ENCODE measurements around the gene ODR4. TPM values are rescaled to one million over a fixed set of nuclear protein-coding genes. Genes with fewer than 3 reads are reported as not detected.
"Not testable (repeated sequence)": the region's sequence is repeated elsewhere in the genome, so short reads cannot be mapped to it uniquely, and the experiment has no call there.

Gene ODR4
- total RNA-seq = 10 to 100 TPM; 12.4 to 13.3 TPM

DNA sequence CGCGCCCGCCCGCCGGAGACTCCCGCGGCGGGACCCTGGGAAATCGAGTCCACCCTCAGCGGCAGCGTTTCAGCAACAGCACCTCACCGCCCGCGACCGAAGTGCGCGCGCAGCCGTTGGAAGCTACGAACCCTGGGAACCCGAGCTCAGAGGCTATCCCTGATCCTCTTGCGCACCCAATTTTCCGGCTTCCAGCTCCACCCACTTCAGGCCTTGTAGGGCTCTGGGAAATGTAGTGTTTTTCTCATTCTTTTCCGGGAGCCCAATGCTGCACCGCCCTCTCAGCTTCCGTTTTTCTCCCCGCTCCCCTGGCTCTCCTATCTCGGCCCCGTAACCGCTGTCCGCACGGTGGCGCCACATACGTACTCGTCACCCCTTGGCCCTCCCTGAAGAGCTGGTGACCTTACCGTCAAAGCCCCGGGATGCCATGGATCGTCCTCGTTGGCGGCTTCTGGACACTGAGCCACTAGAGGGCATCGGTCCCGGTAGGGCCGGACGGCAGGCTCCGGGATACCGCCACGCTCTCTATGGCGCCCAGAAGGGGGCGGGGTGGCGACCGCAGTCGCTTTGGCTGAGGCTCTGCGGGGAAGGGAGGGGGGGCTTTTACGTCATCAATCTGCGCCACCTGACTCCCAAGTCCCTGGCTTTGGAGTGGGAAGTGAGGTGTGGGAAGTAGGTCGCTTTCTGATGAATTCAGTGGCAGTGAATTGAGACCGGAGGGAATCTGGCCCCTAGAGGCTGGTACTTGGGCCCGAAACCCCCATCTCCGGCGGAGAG lies at the start of gene ODR4, which contains the start of gene TPR:
Gene ODR4 (plus strand): TSS at position 687 of the 777 bp plus-strand sequence. CDS start 3,948 bp downstream, outside the sequence.
Gene TPR (minus strand): TSS at position 102 of the 777 bp plus-strand sequence. CDS start 225 bp downstream, outside the sequence.
- H3K9me3 Mint-ChIP-seq = no peaks in the 10 kb centered on the region
- peak within 1 kb of the TSS; percentile 99 for H3K4me3 Mint-ChIP-seq
- CTCF ChIA-PET = interaction anchor here (0.6 to 1.6 kb wide), 39 partner anchors 9 to 602 kb away, joined by 3 to 29 read pairs (median 4); no protein-coding TSS in a partner anchor
- peak; percentile 97 for DNase-seq
- H3K27me3 Mint-ChIP-seq = no peaks in the 10 kb centered on the region
- POLR2A ChIA-PET = interaction anchor here (0.6 kb wide), 1 partner anchor 70 kb away, joined by 6 read pairs; no protein-coding TSS in a partner anchor
- peaks cover 34% of the 10 kb centered on the region for H3K36me3 Mint-ChIP-seq (ENCODE audit: low read depth)
- peaks cover 50% of the 10 kb centered on the region for H3K4me1 Mint-ChIP-seq
- peak within 1 kb of the TSS; percentile 90 for H3K27ac Mint-ChIP-seq

DNA sequence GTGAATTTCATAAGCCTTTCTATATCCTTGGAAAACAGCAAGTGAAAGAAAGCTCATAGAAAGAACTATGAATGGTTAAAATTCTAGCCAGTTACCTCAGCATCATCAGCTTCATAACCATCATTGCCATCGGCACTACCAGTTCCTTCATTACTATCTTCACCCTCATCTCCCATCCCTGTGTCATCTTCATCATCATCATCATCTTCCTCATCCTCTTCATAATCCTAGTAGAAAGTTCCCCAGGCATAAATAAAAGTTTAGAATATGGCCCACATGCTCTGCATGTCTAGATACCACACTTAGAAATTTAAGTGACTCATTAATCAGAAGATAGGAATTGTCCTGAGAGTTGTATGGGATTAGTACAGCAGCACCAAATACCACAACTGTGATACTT lies 49.6 kb upstream of the ODR4 start:
- DNase-seq = no peak
- Mint-ChIP-seq H3K27ac (peak overlapping the region; percentile 43), H3K9me3 (no peaks in the 10 kb centered on the region), H3K36me3 (ENCODE audit: low read depth) (peaks cover 61% of the 10 kb centered on the region), H3K27me3 (no peaks in the 10 kb centered on the region), H3K4me3 (no peak overlapping the region), H3K4me1 (peaks cover 33% of the 10 kb centered on the region)
- POLR2A ChIA-PET = no interaction called here
- CTCF ChIA-PET = interaction anchor here (0.6 to 3.0 kb wide), 5 partner anchors 9 to 49 kb away, joined by 3 to 11 read pairs (median 8); partner anchors contain the start of genes ODR4 and TPR

DNA sequence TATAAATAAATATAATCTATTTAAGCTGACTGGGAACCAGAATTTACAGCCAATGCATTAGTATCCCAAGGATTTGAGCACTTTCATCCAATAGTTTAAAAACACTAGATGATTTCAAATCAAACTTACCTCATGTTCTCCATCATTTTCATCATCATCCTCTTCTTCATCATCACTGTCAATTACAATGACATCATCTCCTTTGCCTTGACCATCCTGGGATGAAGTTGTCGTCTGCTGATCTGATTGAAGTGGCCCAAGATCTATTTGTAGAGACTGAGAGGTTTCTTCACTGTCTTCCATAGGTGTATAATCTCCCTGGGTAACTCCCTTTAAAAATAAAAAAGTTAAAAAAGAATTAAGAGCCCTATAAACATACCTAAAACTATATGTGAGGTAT lies 48.3 kb upstream of the ODR4 start:
- peaks cover 51% of the 10 kb centered on the region for H3K36me3 Mint-ChIP-seq (ENCODE audit: low read depth)
- H3K4me3 Mint-ChIP-seq = no peak overlapping the region
- H3K27me3 Mint-ChIP-seq = no peaks in the 10 kb centered on the region
- peaks cover 19% of the 10 kb centered on the region for H3K4me1 Mint-ChIP-seq
- ChIA-PET POLR2A (no interaction called here), CTCF (no interaction called here)
- no peak for DNase-seq
- H3K27ac Mint-ChIP-seq = no peak overlapping the region
- no peaks in the 10 kb centered on the region for H3K9me3 Mint-ChIP-seq

DNA sequence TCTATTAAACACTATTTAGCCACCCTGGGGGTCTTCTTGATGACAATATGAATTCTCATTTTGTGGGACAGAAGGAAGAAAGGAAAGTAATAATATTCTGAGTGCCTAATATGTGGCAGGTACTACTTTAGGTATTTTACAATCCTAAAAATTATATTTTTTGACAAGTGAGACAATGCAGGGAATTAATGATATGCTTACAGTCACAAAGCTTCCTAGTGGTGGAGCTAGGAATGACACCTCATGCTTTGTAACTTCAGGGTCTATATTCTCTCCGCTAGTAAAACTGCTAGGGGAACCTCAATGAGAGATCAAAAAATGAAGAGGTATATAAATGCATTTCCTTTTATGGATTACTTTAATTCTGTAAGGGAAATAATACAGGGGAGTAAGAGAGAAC lies 44.9 kb upstream of the ODR4 start:
- DNase-seq = no peak
- Mint-ChIP-seq H3K4me3 (no peak overlapping the region), H3K27me3 (no peaks in the 10 kb centered on the region), H3K27ac (peak overlapping the region; percentile 42), H3K36me3 (ENCODE audit: low read depth) (peaks cover 54% of the 10 kb centered on the region), H3K4me1 (peaks cover 8% of the 10 kb centered on the region), H3K9me3 (no peaks in the 10 kb centered on the region)
- CTCF ChIA-PET = interaction anchor here (1.1 to 3.1 kb wide), 4 partner anchors 9 to 44 kb away, joined by 7 to 17 read pairs (median 8); partner anchors contain the start of gene TPR
- POLR2A ChIA-PET = interaction anchor here (0.7 kb wide), 1 partner anchor 11 kb away, joined by 3 read pairs; no protein-coding TSS in a partner anchor

DNA sequence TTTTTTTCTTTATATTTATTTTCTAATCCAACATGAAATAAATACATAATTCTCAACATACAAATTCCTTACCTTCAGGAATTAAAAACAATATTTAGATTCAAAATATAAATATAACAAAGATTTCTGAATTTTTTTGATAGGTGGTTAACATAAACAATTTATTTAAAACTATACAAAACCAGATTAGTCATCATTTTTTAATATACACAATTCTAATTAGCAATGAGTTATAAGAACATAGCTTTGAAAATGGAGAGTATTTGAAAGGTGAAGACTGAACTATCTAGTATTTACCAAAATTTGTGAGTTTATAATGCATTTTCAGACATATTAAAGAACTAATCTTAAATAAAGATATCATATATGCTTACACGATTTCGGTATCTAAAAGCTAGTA lies 38.1 kb upstream of the ODR4 start:
- H3K27me3 Mint-ChIP-seq = no peaks in the 10 kb centered on the region
- no peak for DNase-seq
- ChIA-PET POLR2A (no interaction called here), CTCF (interaction anchor here (0.6 kb wide), 2 partner anchors 14 to 1145 kb away, joined by 3 read pairs; no protein-coding TSS in a partner anchor)
- H3K4me1 Mint-ChIP-seq = no peaks in the 10 kb centered on the region
- H3K36me3 Mint-ChIP-seq (ENCODE audit: low read depth) = peaks cover 60% of the 10 kb centered on the region
- no peak overlapping the region for H3K27ac Mint-ChIP-seq
- no peak overlapping the region for H3K4me3 Mint-ChIP-seq
- H3K9me3 Mint-ChIP-seq = no peaks in the 10 kb centered on the region

DNA sequence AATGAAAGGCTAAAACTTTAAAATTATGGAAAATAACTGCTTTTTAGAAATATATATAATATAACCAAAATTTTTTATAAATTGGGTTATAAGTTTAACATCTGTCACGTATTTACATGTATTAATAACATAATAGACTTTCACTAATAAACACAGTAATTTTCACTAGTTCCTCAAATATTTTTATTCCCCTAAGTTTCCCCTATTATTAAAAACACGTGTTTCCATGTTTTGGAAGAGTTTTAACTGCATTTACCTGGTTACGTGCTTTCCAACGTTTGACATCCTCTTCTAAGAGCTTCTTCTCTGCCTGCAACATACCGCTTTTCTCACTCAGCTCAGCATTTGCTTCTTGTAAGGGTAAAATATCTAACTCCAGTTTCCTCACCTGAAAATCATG lies 34.9 kb upstream of the ODR4 start:
- ChIA-PET CTCF (interaction anchor here (1.4 kb wide), 1 partner anchor 20 kb away, joined by 3 read pairs; no protein-coding TSS in a partner anchor), POLR2A (no interaction called here)
- H3K4me3 Mint-ChIP-seq = no peak overlapping the region
- no peaks in the 10 kb centered on the region for H3K4me1 Mint-ChIP-seq
- H3K9me3 Mint-ChIP-seq = no peaks in the 10 kb centered on the region
- peaks cover 58% of the 10 kb centered on the region for H3K36me3 Mint-ChIP-seq (ENCODE audit: low read depth)
- no peak for DNase-seq
- no peaks in the 10 kb centered on the region for H3K27me3 Mint-ChIP-seq
- no peak overlapping the region for H3K27ac Mint-ChIP-seq

DNA sequence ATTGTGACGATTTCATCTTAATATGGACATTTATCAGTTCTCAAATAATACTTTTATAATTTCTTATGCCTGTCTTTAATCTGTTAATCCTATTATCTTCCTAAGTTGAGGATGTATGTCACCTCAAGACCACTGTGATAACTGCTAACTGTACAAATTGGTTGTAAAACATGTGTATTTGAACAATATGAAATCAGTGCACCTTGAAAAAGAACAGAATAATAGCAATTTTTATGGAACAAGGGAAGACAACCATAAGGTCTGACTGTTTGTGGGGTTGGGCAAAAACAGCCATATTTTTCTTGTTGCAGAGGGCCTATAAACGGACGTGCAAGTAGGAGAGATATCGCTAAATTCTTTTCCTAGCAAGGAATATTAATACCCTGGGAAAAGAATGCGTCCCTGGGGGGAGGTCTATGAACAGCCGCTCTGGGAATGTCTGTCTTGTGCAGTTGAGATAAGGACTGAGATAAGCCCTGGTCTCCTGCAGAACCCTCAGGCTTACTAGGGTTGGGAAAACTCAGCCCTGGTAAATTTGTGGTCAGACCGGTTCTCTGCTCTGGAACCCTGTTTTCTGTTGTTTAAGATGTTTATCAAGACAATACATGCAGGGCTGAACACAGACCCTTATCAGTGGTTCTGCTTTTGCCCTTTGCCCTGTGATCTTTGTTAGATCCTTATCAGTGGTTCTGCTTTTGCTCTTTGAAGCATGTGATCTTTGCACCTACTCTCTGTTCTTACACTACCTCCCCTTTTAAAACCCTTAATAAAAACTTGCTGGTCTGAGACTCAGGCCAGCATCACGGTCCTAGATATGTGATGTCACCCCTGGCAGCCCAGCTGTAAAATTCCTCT lies 27.6 kb upstream of the ODR4 start:
- H3K4me3 Mint-ChIP-seq, H3K27ac Mint-ChIP-seq, DNase-seq, POLR2A ChIA-PET, H3K9me3 Mint-ChIP-seq, H3K27me3 Mint-ChIP-seq: not testable (repeated sequence)
- Mint-ChIP-seq H3K36me3 (ENCODE audit: low read depth) (peaks cover 63% of the 10 kb centered on the region), H3K4me1 (peaks cover 13% of the 10 kb centered on the region)
- CTCF ChIA-PET = interaction anchor here (0.6 to 1.0 kb wide), 2 partner anchors 27 to 33 kb away, joined by 4 read pairs; partner anchors contain the start of gene TPR

DNA sequence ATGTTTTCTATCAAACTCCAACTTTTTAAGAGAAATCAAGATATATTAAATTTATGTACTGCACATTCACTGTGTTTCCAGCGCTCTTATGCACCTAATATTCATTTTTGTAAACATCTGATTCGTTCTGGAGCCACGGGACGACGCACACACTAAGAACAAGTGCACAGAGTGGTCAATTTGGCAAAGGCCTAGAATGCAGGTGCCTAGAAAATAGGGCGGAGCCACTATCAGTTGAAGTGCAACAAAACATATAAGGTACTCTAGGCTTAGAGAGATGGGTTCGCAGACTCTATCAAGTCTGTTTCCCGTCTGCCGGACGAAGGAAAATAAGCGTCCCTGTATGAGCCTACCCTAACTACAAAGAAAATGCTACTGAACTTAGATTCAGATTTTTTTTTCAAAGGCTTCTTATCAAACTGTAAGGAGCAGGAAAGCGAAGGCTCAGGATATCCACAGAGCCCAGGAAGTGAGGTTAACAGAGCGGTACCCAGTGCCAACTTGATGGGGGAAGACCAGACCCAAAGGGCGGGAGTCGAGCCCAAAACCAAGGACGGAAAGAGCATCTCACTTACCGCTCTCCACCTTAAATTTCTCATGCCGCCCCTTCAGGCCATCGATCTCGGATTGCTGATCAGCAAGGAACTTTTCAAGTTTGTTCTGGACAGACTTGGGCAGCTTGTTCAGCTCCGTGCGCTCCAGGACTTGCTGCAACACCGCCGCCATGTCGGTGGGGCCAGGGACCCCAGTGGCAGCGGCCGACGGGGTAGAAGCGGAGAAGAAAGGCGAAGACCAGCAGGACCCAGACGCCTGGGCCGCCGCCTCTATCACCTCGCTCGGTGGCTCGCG lies 1.1 kb upstream of the ODR4 start:
- H3K36me3 Mint-ChIP-seq (ENCODE audit: low read depth) = peaks cover 36% of the 10 kb centered on the region
- H3K4me1 Mint-ChIP-seq = peaks cover 50% of the 10 kb centered on the region
- peak; percentile 44 for DNase-seq
- peak overlapping the region; percentile 99 for H3K4me3 Mint-ChIP-seq
- POLR2A ChIA-PET = no interaction called here
- peak overlapping the region; percentile 90 for H3K27ac Mint-ChIP-seq
- no peaks in the 10 kb centered on the region for H3K9me3 Mint-ChIP-seq
- CTCF ChIA-PET = interaction anchor here (0.6 to 1.6 kb wide), 39 partner anchors 8 to 602 kb away, joined by 3 to 29 read pairs (median 4); no protein-coding TSS in a partner anchor
- H3K27me3 Mint-ChIP-seq = no peaks in the 10 kb centered on the region

DNA sequence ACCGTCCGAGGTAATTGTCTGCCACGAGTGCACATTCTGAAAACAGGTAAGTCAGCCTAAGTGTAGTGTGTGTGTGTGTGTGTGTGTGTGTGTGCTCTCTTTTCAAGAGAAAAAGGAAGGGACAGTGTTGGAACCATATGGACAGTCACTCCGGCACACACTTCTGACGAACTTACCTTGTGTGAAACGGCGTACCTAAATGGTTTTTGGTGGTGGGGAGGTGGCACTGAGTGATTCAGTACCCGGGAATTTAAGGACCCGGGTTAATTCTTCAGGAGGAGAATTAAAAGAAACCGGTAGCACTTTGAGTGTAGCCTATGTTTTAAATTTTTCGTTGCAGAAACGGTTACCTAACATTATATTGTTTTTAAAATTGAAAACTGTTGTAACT lies 286 bp downstream of the ODR4 start:
- H3K4me1 Mint-ChIP-seq = peaks cover 45% of the 10 kb centered on the region
- ChIA-PET CTCF (interaction anchor here (1.1 to 1.6 kb wide), 21 partner anchors 9 to 601 kb away, joined by 3 to 29 read pairs (median 5); no protein-coding TSS in a partner anchor), POLR2A (interaction anchor here (0.6 kb wide), 1 partner anchor 71 kb away, joined by 6 read pairs; no protein-coding TSS in a partner anchor)
- peak overlapping the region; percentile 90 for H3K27ac Mint-ChIP-seq
- no peaks in the 10 kb centered on the region for H3K9me3 Mint-ChIP-seq
- H3K4me3 Mint-ChIP-seq = peak overlapping the region; percentile 99
- peaks cover 33% of the 10 kb centered on the region for H3K36me3 Mint-ChIP-seq (ENCODE audit: low read depth)
- no peak for DNase-seq
- H3K27me3 Mint-ChIP-seq = no peaks in the 10 kb centered on the region

DNA sequence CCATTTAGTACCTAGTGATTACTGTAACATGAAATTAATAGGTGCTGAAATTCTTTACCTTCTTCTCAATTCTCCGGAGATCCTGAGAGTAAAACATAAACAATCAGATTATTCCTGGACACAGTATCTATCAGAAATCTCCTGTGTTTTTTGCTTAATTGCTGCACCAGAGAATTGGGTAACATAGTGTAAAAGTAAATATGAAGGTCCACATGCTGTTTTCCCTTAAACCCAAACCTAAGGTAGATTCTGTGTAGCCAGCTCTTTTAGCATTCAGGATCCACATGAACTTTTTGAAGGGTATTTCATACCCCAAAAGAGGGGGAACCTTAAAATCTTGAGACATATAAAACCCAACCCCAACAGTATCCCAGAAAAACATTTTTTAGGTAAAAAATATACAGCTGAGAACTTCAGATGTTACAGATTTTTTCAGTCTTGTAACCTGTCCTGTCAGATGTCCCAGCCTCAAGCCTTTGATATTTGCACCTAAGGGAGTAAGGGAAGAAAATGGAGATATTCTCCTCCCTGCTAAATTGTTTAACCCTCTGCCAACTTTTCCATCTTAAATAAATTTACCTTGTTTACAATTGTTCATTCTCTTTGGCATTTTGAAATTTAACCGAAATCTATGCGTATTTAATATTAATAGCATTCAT lies 11.2 kb downstream of the ODR4 start:
- H3K4me1 Mint-ChIP-seq = peaks cover 3% of the 10 kb centered on the region
- DNase-seq = no peak
- H3K36me3 Mint-ChIP-seq (ENCODE audit: low read depth) = peaks cover 15% of the 10 kb centered on the region
- CTCF ChIA-PET = interaction anchor here (1.3 to 1.7 kb wide), 2 partner anchors 12 to 53 kb away, joined by 3 to 11 read pairs; partner anchors contain the start of gene TPR
- no peaks in the 10 kb centered on the region for H3K27me3 Mint-ChIP-seq
- no peaks in the 10 kb centered on the region for H3K9me3 Mint-ChIP-seq
- POLR2A ChIA-PET = no interaction called here
- H3K27ac Mint-ChIP-seq = no peak overlapping the region
- H3K4me3 Mint-ChIP-seq = no peak overlapping the region

DNA sequence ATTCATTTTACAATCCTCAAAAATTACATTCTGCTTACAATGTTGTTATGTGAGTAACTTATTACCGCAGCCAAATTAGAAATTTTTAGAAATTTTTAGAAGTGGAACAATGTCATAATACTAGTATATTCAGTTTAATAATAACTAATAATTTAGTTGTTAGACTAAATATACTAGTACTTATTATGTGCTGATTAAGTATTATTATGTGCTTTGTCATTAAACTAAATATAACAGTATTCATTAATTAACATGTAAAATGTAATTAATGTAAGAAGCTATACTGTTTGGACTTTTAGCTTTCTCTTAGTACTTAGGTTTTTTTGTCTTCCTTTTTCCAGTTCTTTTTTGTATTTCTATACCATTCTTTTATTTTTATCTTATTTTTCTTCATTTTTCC lies 15.3 kb downstream of the ODR4 start:
- no peak overlapping the region for H3K4me3 Mint-ChIP-seq
- DNase-seq = no peak
- no peaks in the 10 kb centered on the region for H3K9me3 Mint-ChIP-seq
- no peak overlapping the region for H3K27ac Mint-ChIP-seq
- POLR2A ChIA-PET = interaction anchor here (0.7 kb wide), 1 partner anchor 22 kb away, joined by 5 read pairs; no protein-coding TSS in a partner anchor
- peaks cover 13% of the 10 kb centered on the region for H3K36me3 Mint-ChIP-seq (ENCODE audit: low read depth)
- CTCF ChIA-PET = interaction anchor here (1.6 kb wide), 1 partner anchor 16 kb away, joined by 5 read pairs; the partner anchor contains the start of genes ODR4 and TPR
- peaks cover 5% of the 10 kb centered on the region for H3K4me1 Mint-ChIP-seq
- H3K27me3 Mint-ChIP-seq = no peaks in the 10 kb centered on the region

Data from activated CD4-positive, alpha-beta T cell treated with anti-CD3 and anti-CD28 coated beads, Interleukin-2, amount 10 ng/mL, durations not matched to agents 7 days and 5 days (primary cell).